Middle frontal gyrus (tissue), 1 donor: ENCODE data around the gene GALNT9.

Experiments
- DNase-seq: peaks from one replicate; pipeline ENCODE4 v3.0.0-alpha.2; 2015; ENCODE audit warnings: low spot score; ENCODE audit errors: extremely low spot score

GALNT9 gene

DNA sequence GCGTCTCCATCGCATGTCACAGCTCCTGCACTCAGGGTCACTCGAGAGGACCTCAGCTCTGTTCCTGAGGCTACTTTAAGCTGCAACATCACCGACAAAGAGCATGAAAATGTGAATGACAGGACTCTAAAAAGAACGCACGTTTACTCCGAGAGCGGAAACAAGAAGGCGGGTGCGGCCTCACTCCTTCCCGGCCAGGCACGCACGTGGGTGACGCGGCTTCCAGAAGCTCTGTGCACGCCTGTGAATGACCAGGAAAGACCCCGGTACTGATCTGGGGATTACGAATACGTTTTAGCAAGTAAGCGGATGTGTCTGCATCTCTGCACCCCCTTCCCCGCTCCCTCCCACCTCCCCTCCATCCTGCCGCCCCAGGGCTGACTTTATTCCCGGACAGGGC is 15.2 kb upstream of the GALNT9 start:
- no peak for DNase-seq

DNA sequence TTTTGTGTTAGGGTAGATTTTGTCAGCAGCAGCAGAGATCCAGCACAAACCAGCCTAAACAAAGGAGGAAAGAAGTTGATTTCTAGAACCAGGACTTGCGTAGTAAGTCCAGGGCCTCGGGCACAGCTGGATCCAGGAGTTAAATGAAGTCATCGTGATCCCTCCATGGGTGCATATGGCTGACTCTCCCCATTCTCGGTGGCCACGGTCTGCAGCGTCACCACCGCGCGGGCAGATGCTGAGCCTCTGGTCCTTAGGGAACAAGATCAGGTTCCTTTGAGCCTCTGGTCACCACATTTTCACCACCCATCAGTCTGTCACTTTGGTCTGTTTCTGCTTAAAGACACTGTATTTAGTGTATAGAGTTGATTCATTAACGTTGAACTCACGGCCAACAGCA is 14.8 kb upstream of the GALNT9 start:
- no peak for DNase-seq

DNA sequence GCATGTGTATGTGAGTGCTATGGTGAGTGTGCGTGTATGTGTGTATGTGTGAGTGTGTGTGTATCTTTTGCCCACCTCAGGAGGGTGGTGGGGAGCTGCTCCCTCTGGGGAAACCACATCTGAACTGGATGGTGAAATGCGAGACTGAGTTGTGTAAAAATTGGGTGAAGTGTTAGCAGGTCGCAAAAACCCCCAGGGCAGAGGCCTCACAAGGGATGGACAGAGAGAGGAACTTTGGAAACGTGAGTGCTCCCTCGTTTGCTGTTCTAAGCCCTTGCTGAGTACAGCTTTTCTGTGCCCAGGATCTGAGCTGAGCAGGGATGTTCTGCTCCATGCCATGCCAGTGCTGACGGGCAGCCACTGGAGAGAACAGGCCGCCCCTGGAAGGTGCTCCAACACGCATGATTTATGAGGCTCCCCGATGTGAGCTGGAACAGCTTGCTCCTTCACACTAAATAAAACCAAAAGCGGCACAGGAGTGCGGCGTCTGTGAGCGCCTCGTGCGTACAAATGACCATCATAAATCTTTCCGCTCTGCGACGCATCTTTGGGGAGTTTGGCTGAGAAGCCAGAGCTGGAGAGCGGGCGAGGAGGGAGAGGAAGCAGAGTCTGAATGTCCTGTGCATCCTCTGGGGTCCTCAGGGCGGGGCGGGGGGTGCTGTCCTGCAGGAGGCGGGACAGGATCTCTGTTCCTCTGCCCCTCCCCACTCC is 14.1 kb upstream of the GALNT9 start:
- no peak for DNase-seq

DNA sequence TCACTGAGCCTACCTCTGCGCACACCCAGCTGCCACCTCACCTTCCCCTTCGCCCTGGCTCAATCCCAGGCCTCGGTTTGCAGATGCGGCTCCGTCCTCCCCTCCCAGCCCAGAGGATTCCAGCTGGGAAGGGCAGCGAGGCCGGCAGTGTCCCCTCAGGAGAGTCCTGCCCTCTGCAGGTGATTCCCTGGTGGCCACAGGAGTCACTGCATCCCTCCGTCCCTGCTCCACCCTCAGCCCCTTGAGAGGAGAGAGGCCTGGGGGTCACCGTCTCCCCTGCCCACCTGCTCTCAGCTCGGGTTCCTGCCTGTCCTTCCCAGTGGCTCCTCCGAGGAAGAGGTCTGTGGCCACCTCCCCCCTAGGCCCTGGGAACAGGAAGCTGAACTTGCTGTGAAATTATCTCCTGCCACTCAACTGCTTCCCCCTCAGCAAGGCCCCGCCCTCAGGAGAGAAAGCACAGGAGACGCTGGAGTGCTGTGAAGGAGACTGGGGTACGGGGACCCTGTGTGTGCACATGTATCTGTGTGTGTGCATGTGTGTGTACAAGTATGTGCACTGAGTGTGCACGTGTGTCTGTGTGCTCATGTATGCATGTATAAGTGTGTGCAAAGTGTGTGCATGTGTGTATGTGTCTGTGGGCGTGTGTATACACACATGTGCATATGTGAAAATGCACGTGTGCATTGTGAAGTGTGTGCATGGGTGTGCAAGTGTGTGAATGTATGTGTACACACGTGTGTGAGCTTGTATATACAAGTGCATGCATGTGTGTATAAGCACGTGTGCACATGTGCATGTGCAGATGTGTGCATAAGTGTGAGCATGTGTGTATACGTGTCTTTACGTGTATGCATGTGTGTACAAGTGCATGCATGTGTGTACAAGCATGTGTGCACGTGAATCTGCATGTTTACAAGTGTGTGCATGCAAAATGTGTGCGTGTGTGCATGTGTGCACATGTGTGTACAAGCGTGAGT is 13.2 kb upstream of the GALNT9 start:
- no peak for DNase-seq

DNA sequence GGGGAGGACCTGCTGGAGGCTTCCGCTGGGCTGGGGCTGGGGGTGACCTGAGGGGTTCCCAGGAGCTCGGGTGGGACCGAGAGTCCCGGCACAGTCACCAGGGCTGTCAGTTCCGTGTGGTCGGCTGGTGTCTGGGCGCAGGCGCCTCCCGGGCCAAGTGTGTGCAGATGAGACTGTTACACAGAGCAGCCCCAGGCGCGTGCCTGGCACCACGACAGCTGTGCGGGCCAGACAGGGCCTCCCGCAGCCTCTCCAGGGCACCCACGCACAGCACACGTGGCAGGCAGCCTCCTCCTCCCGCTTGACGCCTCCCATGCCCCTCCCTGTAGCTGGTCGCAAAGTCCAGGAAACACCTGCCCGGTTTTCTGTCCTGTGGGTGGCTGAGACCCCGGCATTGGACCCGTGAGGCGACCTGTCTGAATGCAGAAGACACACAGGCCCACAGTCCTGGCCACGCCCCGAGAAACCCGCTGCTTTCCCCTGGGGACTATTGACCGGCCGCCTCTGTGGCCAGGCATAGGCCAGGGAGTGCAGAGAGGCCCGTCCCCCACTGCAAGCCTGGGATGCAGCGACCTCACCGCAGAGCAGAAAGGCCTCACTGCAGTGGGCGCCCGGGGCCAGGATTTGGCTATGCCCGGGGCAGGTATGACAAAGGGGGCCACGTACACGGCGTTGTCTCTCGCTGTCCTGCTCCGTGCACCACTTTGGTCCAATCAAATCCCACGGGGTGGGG is 12.1 kb upstream of the GALNT9 start:
- DNase-seq, result no peak

DNA sequence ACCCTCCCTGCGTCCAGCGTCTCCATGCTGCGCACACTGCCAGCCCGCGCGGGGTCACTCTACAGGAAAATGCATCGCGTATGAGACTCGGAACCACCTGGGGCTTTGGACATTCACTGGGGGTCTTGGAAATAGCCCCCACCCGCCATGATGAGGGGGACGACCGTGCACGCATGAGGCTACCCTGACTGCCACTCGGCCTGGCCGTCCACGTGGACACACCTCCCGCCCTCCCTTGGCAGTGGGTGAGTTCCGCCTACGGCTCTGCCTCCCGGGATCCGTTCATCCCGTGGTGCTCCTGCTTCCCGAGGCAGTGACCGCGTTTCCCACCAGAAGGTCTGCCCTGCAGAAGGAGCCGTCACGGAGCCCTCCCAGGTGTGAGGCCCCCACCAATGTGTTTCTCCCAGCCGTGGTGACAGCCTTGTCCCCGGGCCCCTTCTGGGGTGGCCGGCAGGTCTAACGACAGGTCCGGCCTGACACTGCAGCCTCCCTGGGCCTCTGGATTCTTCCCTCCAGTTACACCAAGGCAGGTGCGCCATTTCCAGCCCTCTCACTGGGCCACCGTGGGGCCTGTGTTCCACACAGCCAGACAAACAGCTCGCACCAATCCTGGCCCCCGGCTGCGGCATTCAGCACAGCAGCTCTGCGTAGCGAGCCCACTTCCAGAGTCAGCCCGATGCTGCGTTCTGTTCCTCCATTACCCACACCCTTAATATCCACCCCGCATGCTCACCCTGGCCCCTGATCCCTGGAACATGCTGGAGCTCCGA is 11.1 kb upstream of the GALNT9 start:
- no peak for DNase-seq

DNA sequence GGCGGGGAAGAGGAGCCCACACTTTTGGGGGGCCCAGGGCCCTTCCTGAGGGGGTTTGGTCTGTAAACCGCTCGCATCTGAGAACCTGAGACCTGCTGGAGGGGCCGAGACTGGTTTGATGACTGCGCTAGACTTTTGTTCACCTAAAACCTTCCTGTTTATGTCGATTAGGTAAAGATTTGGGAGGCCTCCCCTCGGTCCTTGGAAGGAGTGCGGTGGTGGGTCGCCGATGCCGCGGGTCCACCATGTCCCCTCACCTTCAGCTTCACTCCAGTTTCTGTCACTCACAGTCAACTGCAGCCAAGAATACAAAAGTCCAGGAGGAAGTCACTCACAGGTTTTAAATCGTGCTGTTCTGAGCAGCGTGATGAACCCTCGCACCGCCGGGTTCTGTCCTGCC is 10.5 kb upstream of the GALNT9 start:
- DNase-seq, result no peak

DNA sequence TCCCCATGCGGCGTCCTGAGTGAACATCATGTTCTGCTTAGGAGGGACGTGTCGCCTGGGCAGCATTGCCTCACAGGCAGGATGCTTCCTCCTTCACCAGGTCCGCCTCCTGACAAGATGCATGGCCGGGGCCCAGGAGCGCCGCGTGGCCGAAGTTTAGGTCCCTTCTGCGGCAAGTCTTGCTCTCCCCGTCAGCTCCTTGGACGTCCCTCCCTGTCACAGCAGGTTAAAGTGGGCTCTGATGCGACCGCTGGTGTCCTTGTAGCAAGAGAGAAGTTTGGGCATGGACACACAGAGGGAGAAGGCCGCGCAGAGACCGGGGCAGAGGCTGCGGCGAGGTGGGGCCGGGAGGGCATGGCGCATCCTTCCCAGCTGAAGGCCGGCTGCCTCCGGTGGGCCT is 9.4 kb upstream of the GALNT9 start:
- no peak for DNase-seq

DNA sequence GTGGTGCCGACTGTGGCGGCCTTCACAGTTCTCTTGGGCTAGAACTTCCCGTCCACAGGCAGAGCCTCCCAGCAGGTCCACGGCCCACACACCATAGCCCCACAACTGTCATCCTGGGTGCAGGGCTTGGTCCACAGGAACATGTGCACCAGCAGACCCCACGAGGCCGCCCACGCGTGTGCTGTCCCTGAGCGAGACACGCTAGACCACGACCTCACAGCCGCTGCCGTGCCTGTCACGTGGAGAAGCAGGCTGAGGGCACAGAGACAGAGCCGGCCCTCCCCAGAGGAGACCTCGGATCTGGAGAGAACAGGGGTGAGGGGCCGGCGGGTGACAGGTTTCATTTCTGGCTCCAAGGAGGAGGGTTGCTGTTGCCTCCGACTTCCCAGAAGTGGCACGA is 8.9 kb upstream of the GALNT9 start:
- DNase-seq, result no peak

DNA sequence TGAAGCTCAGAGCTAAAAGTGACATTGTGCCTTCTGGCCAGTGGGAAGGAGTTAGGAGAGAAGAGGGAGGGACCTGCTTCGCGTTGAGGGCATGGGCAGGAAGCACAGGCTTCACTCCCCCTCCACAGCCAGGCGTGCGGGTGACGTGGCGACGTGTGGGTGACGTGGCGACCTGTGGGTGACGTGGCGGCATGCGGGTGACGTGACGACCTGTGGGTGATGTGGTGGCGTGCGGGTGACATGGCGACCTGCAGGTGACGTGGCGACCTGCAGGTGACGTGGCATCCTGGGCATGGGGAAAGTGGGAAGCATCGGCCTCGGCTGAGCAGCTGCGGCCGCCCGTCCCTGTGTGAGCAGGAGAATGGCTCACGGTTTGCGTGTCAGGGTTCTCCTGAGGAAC is 8.2 kb upstream of the GALNT9 start:
- no peak for DNase-seq

DNA sequence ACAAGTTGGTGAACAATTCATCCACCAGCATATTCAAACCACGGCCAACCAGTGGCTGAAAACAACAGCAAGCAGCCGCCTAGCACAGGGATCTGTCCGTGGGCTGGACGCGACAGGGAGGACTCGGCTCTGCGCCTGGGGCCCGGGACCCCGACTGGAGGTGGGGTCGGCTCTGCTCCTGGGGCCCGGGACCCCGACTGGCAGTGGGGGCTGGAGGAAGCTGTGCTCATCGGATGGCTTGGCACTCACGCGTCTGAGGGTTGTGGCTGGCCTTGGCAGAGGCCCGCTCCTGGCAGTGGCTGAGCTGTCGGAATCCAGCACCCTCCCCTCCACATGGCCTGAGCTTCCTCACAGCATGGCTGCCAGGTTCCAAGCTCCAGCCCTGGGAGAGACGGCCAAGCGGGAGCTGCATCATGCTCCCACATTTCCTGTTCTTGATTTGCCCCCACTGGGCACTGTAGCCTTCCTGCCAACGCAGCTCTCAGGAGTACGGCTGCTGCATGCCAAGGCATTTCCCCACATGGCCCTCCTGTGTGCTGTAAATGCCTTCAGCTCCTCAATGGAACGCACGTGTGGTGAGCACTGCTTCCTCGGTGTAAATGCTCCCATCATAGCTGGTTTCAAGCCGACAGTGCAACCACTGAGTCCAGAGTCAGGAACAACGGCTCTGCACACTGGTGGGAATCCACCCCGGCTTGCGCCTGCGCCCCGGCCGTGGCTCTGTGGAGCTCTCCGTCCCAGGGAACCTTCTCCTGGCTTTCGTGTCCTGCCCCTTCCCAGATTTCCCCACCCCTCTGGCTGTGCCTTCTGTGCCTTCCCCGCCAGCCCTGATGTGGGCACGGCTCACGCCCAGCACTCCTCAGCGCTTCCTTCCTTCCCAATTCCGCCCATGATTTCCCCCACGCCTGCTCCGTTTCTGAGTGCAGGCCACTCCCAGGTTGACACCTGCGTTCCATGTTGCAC is 7.3 kb upstream of the GALNT9 start:
- DNase-seq, result no peak

DNA sequence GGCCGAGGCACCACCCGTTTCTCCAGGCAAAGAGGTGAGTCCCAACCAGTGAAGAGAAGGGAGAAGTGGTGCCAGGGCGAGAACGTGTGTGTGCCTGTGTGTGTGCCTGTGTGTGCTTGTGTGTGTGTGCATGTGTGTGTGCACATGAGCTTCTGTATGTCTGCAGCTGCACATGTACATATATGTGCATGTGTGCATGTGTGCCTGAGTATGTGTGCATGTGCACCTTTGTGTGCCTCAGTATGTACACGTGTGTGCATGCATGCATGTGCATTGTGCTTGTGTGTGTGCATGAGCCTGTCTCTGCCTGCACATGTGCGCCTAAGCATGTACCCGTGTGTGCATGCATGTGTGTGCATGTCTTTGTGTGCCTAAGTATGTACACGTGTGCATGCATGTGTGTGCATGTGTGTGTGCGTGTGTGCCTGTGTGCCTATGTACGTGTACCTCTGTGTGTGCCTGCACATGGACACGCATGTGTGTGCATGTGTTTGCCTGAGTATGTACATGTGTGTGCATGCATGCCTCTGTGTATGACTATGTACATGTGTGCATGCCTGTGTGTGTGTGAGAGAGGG is 5.9 kb upstream of the GALNT9 start:
- no peak for DNase-seq

DNA sequence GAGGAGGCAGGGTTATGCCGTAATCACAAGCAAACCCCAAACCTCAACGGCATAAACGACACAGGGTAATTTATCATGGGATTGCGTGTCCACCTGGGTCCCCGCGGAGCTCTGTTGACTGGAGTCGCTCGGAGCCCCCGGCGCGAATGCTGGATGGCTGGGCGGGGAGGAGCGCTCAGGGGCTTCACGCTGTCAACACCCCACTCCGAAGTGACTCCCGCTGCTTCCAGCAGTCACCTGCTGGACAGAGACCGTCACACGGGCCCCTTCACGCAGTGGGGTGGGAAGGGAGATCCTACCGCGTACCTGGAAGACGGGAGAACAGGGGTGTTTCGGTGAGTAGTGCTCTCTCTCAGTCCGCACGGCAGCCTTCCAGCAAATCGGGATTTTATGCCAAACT is 4.4 kb upstream of the GALNT9 start:
- DNase-seq, result no peak

DNA sequence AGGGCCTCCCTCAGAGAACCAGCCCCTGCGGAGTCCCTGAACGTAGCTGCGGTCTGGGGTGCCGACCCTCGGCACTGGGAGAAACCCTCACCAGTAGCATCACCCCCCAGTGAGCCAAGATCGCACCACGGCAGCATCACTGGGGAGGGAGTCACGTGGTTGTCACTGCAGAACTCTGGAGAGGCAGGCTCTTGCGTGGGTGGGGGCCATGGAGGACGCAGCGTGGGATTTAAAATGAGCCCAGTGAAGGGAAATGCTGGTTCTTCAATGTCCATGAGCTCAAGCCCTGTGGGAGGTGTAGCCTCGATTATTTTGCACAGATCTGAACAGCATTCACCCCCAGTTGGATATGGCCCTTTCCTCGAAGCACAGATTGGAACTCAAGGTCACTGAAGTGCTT is 3.9 kb upstream of the GALNT9 start:
- DNase-seq, result no peak

DNA sequence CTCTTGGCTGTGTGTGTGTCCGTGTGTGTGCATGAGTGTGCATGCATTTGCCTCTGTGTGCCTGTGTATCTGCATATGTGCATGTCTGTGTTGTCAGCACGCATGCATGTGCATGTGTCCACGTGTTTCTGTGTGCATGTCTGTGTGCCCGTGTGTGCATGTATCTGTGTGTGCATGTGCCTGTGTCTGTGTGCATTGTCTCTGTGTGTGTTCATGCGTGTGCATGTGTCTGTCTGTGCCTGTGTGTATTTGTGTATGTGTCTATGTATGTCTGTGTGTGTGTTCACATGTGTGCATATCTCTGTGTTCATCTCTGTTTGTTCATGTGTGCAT is 1.1 kb upstream of the GALNT9 start:
- DNase-seq, result no peak

DNA sequence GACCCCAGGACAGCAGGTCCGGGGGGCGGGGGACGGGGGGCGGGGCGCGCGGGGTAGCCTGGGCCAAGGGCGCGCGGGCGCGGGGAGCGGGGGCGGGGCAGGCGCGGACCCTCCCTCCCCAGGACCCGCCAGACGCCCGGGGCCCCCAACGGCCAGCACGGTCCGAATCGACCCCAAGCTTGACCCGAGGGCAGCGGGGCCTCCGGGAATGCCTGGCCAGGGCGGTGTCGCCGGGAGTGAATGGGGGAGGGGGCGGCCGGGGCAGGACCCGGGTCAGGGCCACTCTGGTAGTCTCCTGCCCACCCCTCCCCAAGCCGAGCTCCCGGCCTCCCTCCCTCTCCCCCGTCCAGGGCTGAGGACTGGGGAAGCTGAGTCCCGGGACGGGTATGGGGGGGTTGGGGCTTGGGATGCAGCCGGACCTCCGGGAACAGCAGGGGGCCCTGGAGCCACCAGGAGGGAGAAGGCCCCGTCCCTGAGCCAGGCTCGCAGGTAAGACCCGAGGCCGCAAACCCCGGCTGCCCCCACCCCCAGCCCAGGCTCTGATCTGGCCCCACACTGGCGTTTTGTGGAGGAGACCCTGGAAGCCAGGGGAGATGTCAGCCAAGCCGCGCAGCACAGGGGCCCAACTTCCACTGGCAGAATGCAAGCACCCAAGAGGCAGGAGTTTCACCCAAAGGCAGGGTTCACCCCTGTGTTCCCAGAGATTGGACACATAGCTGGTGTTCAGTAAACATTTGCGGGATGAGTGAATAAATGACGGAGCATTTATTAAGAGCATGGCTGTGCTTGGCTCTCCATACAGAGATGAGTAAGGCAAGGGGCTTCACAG is 545 bp upstream of the GALNT9 start:
- no peak for DNase-seq

DNA sequence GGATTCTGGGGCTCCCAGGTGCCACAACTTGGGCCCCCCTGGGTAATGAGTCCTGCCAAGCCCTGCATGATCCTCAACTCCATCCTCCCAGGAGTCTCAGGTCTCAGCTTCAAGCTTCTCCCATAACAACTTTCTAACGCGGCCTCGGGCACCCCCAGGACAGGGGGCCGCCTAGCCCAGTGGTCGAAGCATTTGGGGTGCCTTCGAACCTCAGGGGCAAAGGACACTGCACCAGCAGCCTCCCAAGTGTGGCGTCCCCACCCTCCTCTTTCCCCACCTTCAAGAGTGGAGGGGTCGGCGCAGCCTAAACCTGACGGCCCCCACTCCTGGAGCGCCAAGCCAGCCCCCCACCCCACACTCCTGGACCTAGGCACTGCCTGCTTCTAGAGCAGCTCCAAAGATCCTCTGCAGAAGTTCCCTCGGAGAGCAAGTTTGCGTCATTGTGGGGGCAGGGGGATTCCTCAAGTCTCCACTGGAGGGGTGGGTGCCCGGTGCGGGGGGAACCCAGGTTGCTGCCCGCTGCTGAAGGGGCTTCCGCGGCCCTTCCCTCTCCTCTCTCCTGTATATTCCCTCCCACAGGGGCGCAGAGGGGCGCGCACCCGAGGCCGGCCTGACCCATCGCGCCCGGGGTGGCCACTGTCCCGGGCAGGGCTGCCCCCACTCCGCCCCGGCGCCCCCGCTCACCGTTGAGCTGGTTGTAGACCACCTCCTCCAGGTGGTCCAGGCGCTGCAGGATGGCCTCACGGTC is 933 bp downstream of the GALNT9 start:
- DNase-seq, result no peak
